Ishikawa (cell line): ENCODE measurements around the gene HMX1.

Source experiments
- CEBPB ChIP-seq: IDR thresholded peaks from 2 replicates; pipeline ENCODE4 v1.6.1; 2012
- CREB1 ChIP-seq: IDR thresholded peaks from 2 replicates; pipeline ENCODE4 v1.6.1; 2012; ENCODE audit warnings: low read depth
- EGR1 ChIP-seq: IDR thresholded peaks from 2 replicates; pipeline ENCODE4 v1.6.1; 2012
- EP300 ChIP-seq: IDR thresholded peaks from 2 replicates; pipeline ENCODE4 v1.6.1; 2012; ENCODE audit warnings: borderline replicate concordance
- FOXM1 ChIP-seq: IDR thresholded peaks from 2 replicates; pipeline ENCODE4 v1.6.1; 2012; ENCODE audit warnings: low read depth, borderline replicate concordance
- NFIC ChIP-seq: IDR thresholded peaks from 2 replicates; pipeline ENCODE4 v1.6.1; 2012
- RAD21 ChIP-seq: IDR thresholded peaks from 2 replicates; pipeline ENCODE4 v1.6.1; 2012; ENCODE audit warnings: low read depth
- REST ChIP-seq: IDR thresholded peaks from 2 replicates; pipeline ENCODE4 v1.6.1; 2012; ENCODE audit warnings: low read depth, mild to moderate bottlenecking
- TAF1 ChIP-seq: IDR thresholded peaks from 2 replicates; pipeline ENCODE4 v1.6.1; 2012; ENCODE audit warnings: low read depth, mild to moderate bottlenecking
- TCF12 ChIP-seq: IDR thresholded peaks from 2 replicates; pipeline ENCODE4 v1.6.1; 2012; ENCODE audit warnings: low read depth
- TEAD4 ChIP-seq: IDR thresholded peaks from 2 replicates; pipeline ENCODE4 v1.6.1; 2012
- USF1 ChIP-seq: IDR thresholded peaks from 2 replicates; pipeline ENCODE4 v1.6.1; 2012
- YY1 ChIP-seq: IDR thresholded peaks from 2 replicates; pipeline ENCODE4 v1.6.1; 2012; ENCODE audit warnings: low read depth
- ZBTB7A ChIP-seq: IDR thresholded peaks from 2 replicates; pipeline ENCODE4 v1.6.1; 2012; ENCODE audit warnings: low read depth
- TF ChIP-seq, protein P1 (sequence below): IDR thresholded peaks from 2 replicates; pipeline ENCODE4 v1.6.1; 2012

Gene HMX1

GRCh38 chr4:8911316-8912088 is 39.9 kb upstream of the HMX1 start:
- TF ChIP-seq YY1 (no peak), TCF12 (no peak), NFIC (no peak), CEBPB (no peak), CREB1 (no peak), TEAD4 (no peak), EGR1 (no peak), TAF1 (no peak), RAD21 (no peak), USF1 (no peak), REST (no peak), FOXM1 (no peak)
- TF ChIP-seq, protein P1, sequence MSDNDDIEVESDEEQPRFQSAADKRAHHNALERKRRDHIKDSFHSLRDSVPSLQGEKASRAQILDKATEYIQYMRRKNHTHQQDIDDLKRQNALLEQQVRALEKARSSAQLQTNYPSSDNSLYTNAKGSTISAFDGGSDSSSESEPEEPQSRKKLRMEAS = no peak

GRCh38 chr4:8910822-8911315 is 39.2 kb upstream of the HMX1 start:
- TF ChIP-seq ZBTB7A (no peak), TEAD4 (no peak), EGR1 (no peak), CEBPB (no peak), YY1 (no peak), NFIC (no peak), USF1 (no peak), REST (no peak), TCF12 (no peak), RAD21 (no peak), EP300 (no peak), TAF1 (no peak), CREB1 (no peak)
- TF ChIP-seq, protein P1 = no peak

DNA sequence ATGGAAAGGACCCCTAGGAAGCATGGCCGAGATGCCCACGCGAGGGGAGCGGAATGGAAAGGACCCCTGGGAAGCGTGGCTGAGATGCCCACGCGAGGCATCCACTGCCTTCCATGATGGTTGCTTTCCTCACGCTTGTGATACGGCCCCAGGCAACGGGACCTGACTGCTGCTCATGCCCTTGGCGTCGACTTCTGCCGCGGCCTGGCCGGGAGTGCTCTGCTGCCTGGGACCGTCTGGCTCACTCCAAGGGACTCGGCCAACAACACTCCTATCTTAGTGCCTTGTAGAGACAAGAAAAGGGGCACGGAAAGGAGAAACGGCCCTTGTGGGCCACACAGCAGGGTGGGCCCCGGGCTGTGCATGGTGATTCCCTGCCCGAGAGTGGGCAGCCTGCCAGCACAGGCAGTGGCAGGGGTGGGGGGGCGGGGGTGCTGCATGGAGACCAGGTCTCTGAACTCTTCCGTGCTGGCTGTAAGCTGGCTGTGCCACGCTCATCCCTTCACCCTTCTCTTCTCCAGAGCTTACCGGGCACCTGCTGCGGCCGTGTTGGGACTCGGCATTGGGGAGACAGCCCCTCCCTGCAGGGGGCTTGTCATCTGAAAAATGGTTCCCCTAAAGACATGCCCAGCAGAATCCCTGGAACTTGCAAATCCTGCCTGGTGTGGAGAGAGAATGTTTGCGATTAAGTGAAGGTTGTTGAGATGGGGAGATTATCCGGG is 38.6 kb upstream of the HMX1 start:
- no peak for TF ChIP-seq EP300
- no peak for TF ChIP-seq CEBPB
- no peak for TF ChIP-seq TEAD4
- TF ChIP-seq USF1 = no peak
- no peak for TF ChIP-seq REST
- TF ChIP-seq, protein P1 = no peak
- TF ChIP-seq EGR1 = no peak
- no peak for TF ChIP-seq YY1
- TF ChIP-seq NFIC = no peak
- no peak for TF ChIP-seq RAD21
- TF ChIP-seq CREB1 = no peak
- TF ChIP-seq TCF12 = no peak
- no peak for TF ChIP-seq ZBTB7A
- TF ChIP-seq TAF1 = no peak
- TF ChIP-seq FOXM1 = no peak
